Kasumi-1 (cell line): Measurements from ENCODE around the gene MAPK10.
"Not testable (repeated sequence)": the region's sequence is repeated elsewhere in the genome, so short reads cannot be mapped to it uniquely, and the experiment has no call there.

Source experiments
- DNase-seq, 2 experiments: peaks; one replicate each; lab custom pipeline; 2025; lab: John Stamatoyannopoulos, UW

The MAPK10 gene

GRCh38 chr4:86184216-86184900 is 175.5 kb downstream of the MAPK10 start:
- DNase-seq, result no peak

- DNase-seq, result no peak
Observed at GRCh38 chr4:86181585-86181984, 178.3 kb downstream of the MAPK10 start.

- DNase-seq, result no peak
Observed at GRCh38 chr4:86178211-86178610, 181.6 kb downstream of the MAPK10 start.

GRCh38 chr4:86174506-86174905 is 185.3 kb downstream of the MAPK10 start:
- no peak for DNase-seq

- DNase-seq, result not testable (repeated sequence)
Observed at GRCh38 chr4:86168335-86168734, 191.5 kb downstream of the MAPK10 start.

GRCh38 chr4:86160426-86160825 is 199.4 kb downstream of the MAPK10 start:
- no peak for DNase-seq

GRCh38 chr4:86159216-86159615 is 200.6 kb downstream of the MAPK10 start:
- DNase-seq, result no peak

GRCh38 chr4:86156531-86156930 is 203.3 kb downstream of the MAPK10 start:
- DNase-seq, result no peak

- no peak for DNase-seq
Observed at GRCh38 chr4:86155766-86156165, 204.1 kb downstream of the MAPK10 start.

- DNase-seq, result no peak
Observed at GRCh38 chr4:86152454-86152853, 207.4 kb downstream of the MAPK10 start.

- no peak for DNase-seq
Observed at GRCh38 chr4:86151196-86151595, 208.7 kb downstream of the MAPK10 start.

- DNase-seq, result no peak
Observed at GRCh38 chr4:86141161-86141560, 218.7 kb downstream of the MAPK10 start.

GRCh38 chr4:86132468-86132867 is 227.4 kb downstream of the MAPK10 start:
- no peak for DNase-seq

GRCh38 chr4:86131456-86131855 is 228.4 kb downstream of the MAPK10 start:
- DNase-seq, result no peak

GRCh38 chr4:86130160-86130933 is 229.5 kb downstream of the MAPK10 start:
- DNase-seq, result no peak

- no peak for DNase-seq
Observed at GRCh38 chr4:86129546-86129945, 230.3 kb downstream of the MAPK10 start.

GRCh38 chr4:86122404-86122803 is 237.4 kb downstream of the MAPK10 start:
- no peak for DNase-seq

- DNase-seq, result no peak
Observed at GRCh38 chr4:86118711-86119110, 241.1 kb downstream of the MAPK10 start.

GRCh38 chr4:86117705-86118302 is 242.0 kb downstream of the MAPK10 start:
- no peak for DNase-seq

- DNase-seq, result no peak
Observed at GRCh38 chr4:86114563-86114962, 245.3 kb downstream of the MAPK10 start.

GRCh38 chr4:86108834-86109233 is 251.0 kb downstream of the MAPK10 start:
- DNase-seq, result no peak

- DNase-seq, result no peak
Observed at GRCh38 chr4:86108137-86108536, 251.7 kb downstream of the MAPK10 start.

GRCh38 chr4:86107112-86107511 is 252.7 kb downstream of the MAPK10 start:
- DNase-seq, result no peak
